Common myeloid progenitor, CD34-positive (primary cell): ENCODE data around the gene TRHDE.

ENCODE experiments used
- CTCF ChIA-PET: fragments of 350-600 bp; sonication (Branson Sonifier 250); formaldehyde crosslinking; loops from one replicate; lab custom pipeline; 2021; ENCODE audit warnings: antibody characterized with exemption; lab: Charles Lee
- POLR2A ChIA-PET: fragments of 350-600 bp; sonication (Branson Sonifier 250); formaldehyde crosslinking; loops from one replicate; lab custom pipeline; 2021; ENCODE audit warnings: antibody characterized with exemption; lab: Charles Lee
- DNase-seq, 3 donors: peaks; one replicate each; pipeline versions ENCODE4 v3.0.0 to v3.0.0-alpha.2; 2013
- H3K27ac ChIP-seq, 2 experiments: 1 replicate in 1 of 2; 2 replicates in 1 of 2; pipeline ENCODE4 v1.7.0; 2013; ENCODE audit warnings: inconsistent platforms in 2 of 2, low read length in 2 of 2, mild to moderate bottlenecking in 2 of 2, low read depth in 1 of 2, moderate library complexity in 1 of 2; ENCODE audit not compliant: severe bottlenecking in 2 of 2, insufficient read depth in 1 of 2, poor library complexity in 1 of 2
- H3K27me3 ChIP-seq, 5 experiments: replicated peaks in 2 of 5; 1 replicate in 3 of 5; 2 replicates in 2 of 5; pipeline versions ENCODE4 v1.6.1 to v1.7.0; 2013; ENCODE audit warnings: low read length in 4 of 5, mild to moderate bottlenecking in 2 of 5, moderate library complexity in 2 of 5, inconsistent platforms in 1 of 5; ENCODE audit not compliant: insufficient read depth in 5 of 5, control insufficient read depth in 4 of 5
- H3K36me3 ChIP-seq, 4 experiments: 1 replicate in 2 of 4; 2 replicates in 2 of 4; pipeline versions ENCODE4 v1.6.1 to v1.7.0; 2013; ENCODE audit warnings: low read length in 3 of 4, control low read depth in 1 of 4, mild to moderate bottlenecking in 1 of 4; ENCODE audit not compliant: control insufficient read depth in 4 of 4, insufficient read depth in 4 of 4
- H3K4me1 ChIP-seq, 4 experiments: 1 replicate in 3 of 4; 2 replicates in 1 of 4; pipeline versions ENCODE4 v1.6.1 to v1.7.1; 2013; ENCODE audit warnings: low read length in 3 of 4, mild to moderate bottlenecking in 3 of 4, control low read depth in 1 of 4, inconsistent platforms in 1 of 4, moderate library complexity in 1 of 4; ENCODE audit not compliant: control insufficient read depth in 4 of 4, insufficient read depth in 4 of 4; ENCODE audit errors: control extremely low read depth in 1 of 4
- H3K4me3 ChIP-seq, 7 experiments: 1 replicate in 4 of 7; 2 replicates in 3 of 7; pipeline versions ENCODE4 v1.5.1 to v1.7.0; 2013; ENCODE audit warnings: mild to moderate bottlenecking in 7 of 7, low read length in 6 of 7, moderate library complexity in 6 of 7, inconsistent platforms in 2 of 7, low read depth in 2 of 7, control low read depth in 1 of 7; ENCODE audit not compliant: insufficient read depth in 4 of 7, control insufficient read depth in 1 of 7; ENCODE audit errors: extremely low read depth in 1 of 7
- H3K9me3 ChIP-seq, 5 experiments: 1 replicate in 4 of 5; 2 replicates in 1 of 5; pipeline versions ENCODE4 v1.6.1 to v1.7.1; 2013; ENCODE audit warnings: low read length in 4 of 5, mild to moderate bottlenecking in 2 of 5, inconsistent platforms in 1 of 5, low read depth in 1 of 5, moderate library complexity in 1 of 5; ENCODE audit not compliant: control insufficient read depth in 4 of 5, insufficient read depth in 2 of 5; ENCODE audit errors: control extremely low read depth in 1 of 5
- WGBS: methylation state at CpG from one replicate; pipeline ENCODE4 v1.1.5; 2013; ENCODE audit not compliant: insufficient coverage; 5-methylcytosine and 5-hydroxymethylcytosine counted together

The TRHDE gene

DNA sequence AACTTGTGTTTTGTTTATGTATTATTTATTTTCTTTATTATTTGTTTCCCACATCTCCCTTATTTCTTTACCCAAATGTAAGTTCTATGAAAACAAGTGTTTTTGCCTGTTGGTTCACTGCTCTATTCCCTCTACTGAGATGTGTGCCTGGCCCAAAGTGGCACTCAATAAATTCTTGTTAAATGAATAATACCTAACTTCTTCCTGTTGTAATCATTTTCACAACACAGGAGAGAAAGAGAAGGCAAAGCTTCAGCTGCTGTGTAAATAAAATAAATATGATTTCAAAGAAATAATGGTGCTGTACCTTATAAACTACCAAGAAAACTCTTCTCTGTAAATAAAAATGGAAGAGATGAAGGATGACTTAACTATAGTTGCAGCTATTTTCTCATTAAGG lies 116.2 kb downstream of the TRHDE start:
- no peaks in the 10 kb centered on the region for H3K4me1 ChIP-seq
- H3K27ac ChIP-seq, result no peak overlapping the region
- no peak for DNase-seq
- no peaks in the 10 kb centered on the region for H3K36me3 ChIP-seq
- ChIA-PET POLR2A (no interaction called here), CTCF (no interaction called here)
- H3K27me3 ChIP-seq, result no peaks in the 10 kb centered on the region
- no peak overlapping the region for H3K4me3 ChIP-seq
- no peaks in the 10 kb centered on the region for H3K9me3 ChIP-seq

DNA sequence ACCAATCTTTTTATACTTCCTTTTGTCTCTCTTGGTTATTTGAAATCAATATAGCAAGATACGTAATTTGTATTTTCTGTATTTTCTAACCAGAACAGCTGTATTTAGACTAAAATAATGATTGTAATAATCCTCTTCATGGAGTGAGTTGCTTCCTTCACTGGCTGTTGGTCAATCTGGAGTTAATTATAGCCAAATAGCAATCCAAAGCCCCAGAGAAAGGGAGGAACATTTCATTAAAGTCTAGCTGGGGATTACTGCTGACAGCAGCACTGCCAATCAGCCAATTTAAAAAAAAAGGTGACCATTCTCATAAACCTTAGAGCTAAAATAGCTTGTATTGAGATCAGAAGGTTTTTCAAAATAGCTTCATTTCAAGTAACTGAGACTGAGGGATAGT lies 118.0 kb downstream of the TRHDE start:
- Histone ChIP-seq H3K4me1 (no peaks in the 10 kb centered on the region), H3K4me3 (no peak overlapping the region), H3K27me3 (no peaks in the 10 kb centered on the region), H3K9me3 (no peaks in the 10 kb centered on the region), H3K36me3 (no peaks in the 10 kb centered on the region), H3K27ac (no peak overlapping the region)
- CTCF ChIA-PET, result no interaction called here
- WGBS, result no CpG with 5 or more reads among the region's 1 CpG
- POLR2A ChIA-PET, result no interaction called here
- no peak for DNase-seq

DNA sequence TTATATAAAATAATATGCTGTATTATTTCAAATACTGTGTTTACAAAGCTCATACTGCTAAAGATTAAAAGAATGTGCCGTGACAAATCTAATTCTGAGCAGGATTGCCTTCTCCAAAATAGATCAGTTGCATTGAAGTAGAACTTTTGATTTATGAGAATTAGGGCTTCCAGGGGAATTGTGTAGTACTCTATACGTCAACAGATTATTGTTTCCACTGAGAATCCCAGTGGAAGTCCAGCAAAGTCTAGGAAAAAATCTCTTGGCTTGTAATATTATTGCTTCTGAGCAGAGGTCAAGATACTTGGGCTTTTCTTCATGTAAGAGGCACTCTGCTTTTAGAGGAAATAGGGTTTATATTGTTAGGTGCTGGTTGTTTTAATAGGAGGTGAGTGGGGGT lies 133.9 kb downstream of the TRHDE start:
- H3K27me3 ChIP-seq, result no peaks in the 10 kb centered on the region
- no peak for DNase-seq
- 94% methylated on average over 2 of the region's 2 CpGs for WGBS
- H3K4me3 ChIP-seq, result no peak overlapping the region
- H3K9me3 ChIP-seq, result no peaks in the 10 kb centered on the region
- H3K4me1 ChIP-seq, result no peaks in the 10 kb centered on the region
- ChIA-PET CTCF (no interaction called here), POLR2A (no interaction called here)
- H3K36me3 ChIP-seq, result no peaks in the 10 kb centered on the region
- H3K27ac ChIP-seq, result no peak overlapping the region

DNA sequence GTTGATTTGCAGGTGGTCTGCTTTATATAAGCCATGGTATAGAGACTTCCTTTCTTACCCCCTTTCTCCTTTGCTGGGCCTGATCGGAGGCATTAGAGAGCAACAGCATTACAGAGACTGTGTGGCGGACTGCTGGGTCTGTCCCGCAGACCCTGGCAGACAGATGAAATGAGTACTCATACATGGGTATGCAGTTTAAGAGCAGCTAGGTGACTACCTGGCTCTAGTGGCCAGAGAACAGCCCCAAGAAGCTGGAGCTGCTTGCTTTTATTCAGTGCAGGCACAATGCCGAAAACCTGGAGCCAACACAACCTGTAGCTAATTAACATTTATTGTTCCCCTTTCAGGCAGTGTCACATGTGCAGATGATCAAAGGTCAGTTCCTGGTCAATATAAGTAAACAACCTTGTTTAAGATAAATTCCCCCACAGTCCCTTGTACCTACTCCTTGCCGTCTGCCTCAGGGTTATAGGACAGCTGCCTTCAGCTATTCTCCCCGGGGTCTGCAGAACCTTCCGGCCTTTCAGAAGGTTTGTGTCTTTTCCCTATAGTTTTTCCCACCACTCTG lies 160.0 kb downstream of the TRHDE start:
- POLR2A ChIA-PET, result no interaction called here
- Histone ChIP-seq H3K4me1 (no peaks in the 10 kb centered on the region), H3K9me3 (no peaks in the 10 kb centered on the region), H3K27ac (no peak overlapping the region), H3K36me3 (no peaks in the 10 kb centered on the region), H3K4me3 (no peak overlapping the region), H3K27me3 (no peaks in the 10 kb centered on the region)
- DNase-seq, result no peak
- CTCF ChIA-PET, result no interaction called here
- 95% methylated on average over 4 of the region's 7 CpGs for WGBS

DNA sequence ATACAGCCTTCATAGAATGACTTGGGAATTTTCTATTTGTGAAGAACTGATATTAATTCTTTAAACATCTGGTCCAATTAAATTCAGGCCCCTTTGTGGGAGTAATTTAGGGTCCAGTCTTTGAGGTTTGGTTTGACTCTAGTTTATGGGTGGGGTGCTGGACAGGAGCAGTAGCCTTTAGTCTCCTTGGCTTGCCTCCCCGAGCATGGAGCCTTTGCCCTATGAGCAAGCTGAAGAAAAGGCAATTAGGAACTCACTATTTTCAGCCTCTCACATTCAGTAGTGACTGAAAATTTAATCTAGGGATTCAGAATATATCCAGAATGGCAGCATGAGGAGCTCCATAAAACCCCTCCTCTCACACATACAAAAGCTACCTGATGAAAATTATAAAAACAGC lies 161.1 kb downstream of the TRHDE start:
- ChIA-PET CTCF (no interaction called here), POLR2A (no interaction called here)
- 100% methylated on average over 1 of the region's 1 CpG for WGBS
- H3K4me1 ChIP-seq, result no peaks in the 10 kb centered on the region
- no peaks in the 10 kb centered on the region for H3K9me3 ChIP-seq
- no peak overlapping the region for H3K4me3 ChIP-seq
- H3K27ac ChIP-seq, result no peak overlapping the region
- H3K27me3 ChIP-seq, result no peaks in the 10 kb centered on the region
- H3K36me3 ChIP-seq, result no peaks in the 10 kb centered on the region
- DNase-seq, result no peak

DNA sequence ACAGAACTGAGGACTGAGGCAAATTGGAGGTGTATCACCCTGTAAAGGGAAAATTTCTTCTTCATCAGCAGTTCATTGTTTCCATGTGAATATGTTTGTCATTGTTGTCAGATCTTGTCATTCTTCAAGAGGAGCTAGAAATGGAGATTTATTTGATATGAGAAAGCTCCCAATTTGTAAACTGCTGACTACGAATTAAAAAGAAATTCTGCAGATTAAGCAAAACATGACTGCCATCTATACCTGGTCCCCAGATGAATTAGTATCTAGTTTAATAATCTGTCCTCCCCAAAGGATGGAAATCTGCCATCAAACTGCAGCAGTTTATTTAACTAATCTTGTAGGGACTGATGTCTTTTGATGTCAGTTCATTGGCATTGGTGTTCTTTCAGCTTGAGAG lies 162.8 kb downstream of the TRHDE start:
- ChIA-PET CTCF (interaction anchor here (1.6 kb wide), 1 partner anchor 19 kb away, joined by 5 read pairs; no protein-coding TSS in a partner anchor), POLR2A (no interaction called here)
- H3K4me3 ChIP-seq, result no peak overlapping the region
- H3K27ac ChIP-seq, result no peak overlapping the region
- no peak for DNase-seq
- H3K27me3 ChIP-seq, result no peaks in the 10 kb centered on the region
- no CpG with 5 or more reads among the region's 1 CpG for WGBS
- no peaks in the 10 kb centered on the region for H3K36me3 ChIP-seq
- H3K4me1 ChIP-seq, result no peaks in the 10 kb centered on the region
- peaks cover 0 to 2% (median 0%) of the 10 kb centered on the region in 5 experiments for H3K9me3 ChIP-seq

DNA sequence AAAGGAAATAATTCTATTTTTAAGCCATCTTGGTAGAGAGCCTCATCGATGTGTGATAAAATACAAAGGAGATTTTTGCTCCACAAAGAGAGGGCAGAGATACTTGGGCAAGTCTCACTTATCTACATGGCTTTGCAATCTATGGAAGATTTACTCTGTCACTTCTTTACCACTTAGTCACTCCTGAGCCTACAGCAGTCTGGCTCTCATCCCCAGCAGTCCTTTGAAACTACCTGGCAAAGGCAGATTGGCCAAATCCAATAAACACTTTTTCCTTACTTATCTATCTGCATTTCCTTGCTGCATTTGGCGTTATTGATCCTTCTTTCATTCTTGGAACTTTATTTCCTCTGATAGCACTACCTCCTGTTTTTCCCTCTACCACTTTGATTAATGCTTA lies 170.0 kb downstream of the TRHDE start:
- POLR2A ChIA-PET, result no interaction called here
- no peak overlapping the region for H3K4me3 ChIP-seq
- no peaks in the 10 kb centered on the region for H3K27me3 ChIP-seq
- no peak for DNase-seq
- H3K36me3 ChIP-seq, result no peaks in the 10 kb centered on the region
- H3K9me3 ChIP-seq, result peaks cover 0 to 2% (median 0%) of the 10 kb centered on the region in 5 experiments
- WGBS, result 100% methylated on average over 1 of the region's 2 CpGs
- H3K27ac ChIP-seq, result no peak overlapping the region
- H3K4me1 ChIP-seq, result no peaks in the 10 kb centered on the region
- CTCF ChIA-PET, result no interaction called here
